GM12874 (cell line): ENCODE measurements around the gene C12orf57.

Source experiments
- TF ChIP-seq, protein P1 (sequence below): IDR thresholded peaks from 2 replicates; pipeline ENCODE4 v1.5.1; 2011; ENCODE audit warnings: low read depth, mild to moderate bottlenecking, control low read depth, low read length, moderate library complexity; ENCODE audit not compliant: insufficient read depth

C12orf57 gene

DNA sequence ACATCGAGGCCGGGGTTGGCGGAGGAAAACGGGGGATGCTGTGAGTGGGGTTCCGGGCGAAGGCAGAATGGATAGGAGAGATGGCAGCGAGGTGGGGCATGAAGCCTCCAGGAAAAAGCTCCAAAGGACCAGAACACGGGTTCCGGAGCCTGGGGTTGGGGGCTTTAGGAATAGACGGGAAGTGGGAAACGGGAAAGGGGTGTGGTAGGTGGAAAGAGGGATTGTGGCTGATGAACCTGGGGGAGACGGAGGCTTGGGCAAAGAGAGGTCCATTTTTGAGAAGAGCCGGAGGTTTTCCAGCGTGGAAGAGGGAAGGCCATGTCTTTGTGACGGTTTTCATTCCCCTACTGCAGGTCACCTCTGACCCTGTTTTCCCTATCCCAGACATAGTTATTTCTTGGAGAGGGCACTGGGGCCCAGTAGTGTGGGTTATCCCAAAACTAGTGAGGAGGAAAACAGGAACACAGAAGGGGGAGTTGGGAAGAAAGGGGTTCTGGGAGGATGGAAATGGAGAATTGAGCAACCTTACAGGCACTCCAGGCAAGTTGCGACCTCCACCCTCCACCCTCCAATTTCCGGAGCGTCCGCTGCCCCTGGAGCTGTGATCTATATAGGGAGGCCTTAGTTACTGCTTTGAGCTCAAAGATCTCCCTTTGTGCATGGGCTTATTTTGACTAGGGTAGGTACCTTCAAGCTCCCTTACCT, 15.0 kb upstream of the C12orf57 start:
- TF ChIP-seq, protein P1, sequence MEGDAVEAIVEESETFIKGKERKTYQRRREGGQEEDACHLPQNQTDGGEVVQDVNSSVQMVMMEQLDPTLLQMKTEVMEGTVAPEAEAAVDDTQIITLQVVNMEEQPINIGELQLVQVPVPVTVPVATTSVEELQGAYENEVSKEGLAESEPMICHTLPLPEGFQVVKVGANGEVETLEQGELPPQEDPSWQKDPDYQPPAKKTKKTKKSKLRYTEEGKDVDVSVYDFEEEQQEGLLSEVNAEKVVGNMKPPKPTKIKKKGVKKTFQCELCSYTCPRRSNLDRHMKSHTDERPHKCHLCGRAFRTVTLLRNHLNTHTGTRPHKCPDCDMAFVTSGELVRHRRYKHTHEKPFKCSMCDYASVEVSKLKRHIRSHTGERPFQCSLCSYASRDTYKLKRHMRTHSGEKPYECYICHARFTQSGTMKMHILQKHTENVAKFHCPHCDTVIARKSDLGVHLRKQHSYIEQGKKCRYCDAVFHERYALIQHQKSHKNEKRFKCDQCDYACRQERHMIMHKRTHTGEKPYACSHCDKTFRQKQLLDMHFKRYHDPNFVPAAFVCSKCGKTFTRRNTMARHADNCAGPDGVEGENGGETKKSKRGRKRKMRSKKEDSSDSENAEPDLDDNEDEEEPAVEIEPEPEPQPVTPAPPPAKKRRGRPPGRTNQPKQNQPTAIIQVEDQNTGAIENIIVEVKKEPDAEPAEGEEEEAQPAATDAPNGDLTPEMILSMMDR: no peak

DNA sequence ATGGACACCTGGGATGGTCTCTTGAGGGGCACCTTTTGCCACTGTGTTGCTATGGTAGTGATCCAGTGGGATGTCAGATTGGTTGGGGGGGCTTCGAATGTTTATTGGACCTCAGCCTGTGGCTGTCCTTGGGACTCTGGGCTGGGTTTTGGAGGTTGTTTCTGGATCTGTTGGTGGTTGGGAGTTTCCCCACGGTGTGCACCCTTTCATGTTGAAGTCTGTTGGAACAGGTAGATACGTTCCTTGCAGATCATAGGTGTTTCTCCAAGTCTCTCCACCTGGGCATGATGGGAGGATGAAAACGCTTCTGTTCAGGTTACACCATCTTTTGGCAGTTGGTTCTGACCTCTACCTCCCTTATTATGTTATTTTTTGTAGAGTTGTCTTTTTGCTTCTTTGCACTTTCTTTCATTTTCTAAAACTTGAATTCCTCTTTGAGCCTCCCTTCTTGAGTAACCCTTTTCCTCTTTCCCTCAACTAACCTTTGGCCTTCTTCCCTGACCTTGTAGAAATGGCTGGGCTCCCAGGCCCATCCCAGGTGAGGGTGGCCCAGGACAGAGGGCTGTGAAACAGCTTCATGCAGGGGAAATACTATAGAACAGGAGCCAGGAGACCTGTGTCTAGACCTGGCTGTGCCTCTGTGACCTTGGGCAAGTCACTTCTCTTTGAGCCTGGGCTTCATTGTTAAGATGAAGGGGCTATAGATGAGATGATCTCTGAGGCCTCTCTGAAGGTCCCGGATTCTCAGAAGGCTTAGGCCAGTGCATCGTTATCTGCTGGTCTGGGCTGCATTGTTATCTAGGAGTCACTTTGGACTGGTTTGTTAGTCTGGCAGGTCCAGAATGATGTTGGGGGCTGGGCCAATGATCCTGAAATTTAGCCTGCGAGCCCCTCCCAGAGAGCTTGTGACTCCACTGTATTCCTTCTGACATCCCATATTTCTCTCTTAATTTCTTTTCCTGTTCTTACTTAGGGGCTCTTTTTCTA, 14.1 kb upstream of the C12orf57 start:
- TF ChIP-seq, protein P1: no peak

DNA sequence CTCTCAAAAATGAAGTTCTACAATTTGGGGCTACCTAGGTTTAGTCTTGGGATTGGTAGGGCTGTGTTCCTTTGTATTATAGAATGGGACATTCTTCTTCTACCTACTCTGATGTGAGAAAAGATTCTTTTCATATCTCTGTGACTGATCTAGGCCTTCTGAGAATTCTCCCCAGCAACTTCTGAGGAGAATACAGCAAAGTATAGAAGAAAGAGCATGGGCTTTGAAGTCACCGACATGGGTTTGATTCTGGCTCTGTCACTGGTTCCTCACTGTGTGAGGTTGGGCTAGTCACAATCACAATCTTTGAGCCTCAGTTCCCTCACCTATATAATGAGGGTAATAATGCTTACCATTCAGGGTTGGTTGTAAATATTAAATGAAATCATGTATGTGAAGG, 11.1 kb upstream of the C12orf57 start:
- TF ChIP-seq, protein P1: no peak

DNA sequence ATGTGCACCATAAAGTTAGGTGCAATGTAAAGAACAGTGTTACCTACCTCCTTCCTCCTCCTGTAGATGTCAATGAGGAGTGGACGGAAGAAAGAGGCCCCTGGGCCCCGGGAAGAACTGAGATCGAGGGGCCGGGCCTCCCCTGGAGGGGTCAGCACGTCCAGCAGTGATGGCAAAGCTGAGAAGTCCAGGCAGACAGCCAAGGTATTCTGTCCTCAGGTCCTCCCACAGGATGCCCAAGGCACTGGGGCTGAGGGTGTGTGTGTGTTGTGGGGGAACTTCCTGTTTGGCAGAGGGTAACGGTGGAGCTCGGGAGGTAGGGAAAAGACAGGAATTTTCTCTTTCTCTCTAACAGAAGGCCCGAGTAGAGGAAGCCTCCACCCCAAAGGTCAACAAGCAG, 9.7 kb upstream of the C12orf57 start:
- TF ChIP-seq, protein P1: no peak

DNA sequence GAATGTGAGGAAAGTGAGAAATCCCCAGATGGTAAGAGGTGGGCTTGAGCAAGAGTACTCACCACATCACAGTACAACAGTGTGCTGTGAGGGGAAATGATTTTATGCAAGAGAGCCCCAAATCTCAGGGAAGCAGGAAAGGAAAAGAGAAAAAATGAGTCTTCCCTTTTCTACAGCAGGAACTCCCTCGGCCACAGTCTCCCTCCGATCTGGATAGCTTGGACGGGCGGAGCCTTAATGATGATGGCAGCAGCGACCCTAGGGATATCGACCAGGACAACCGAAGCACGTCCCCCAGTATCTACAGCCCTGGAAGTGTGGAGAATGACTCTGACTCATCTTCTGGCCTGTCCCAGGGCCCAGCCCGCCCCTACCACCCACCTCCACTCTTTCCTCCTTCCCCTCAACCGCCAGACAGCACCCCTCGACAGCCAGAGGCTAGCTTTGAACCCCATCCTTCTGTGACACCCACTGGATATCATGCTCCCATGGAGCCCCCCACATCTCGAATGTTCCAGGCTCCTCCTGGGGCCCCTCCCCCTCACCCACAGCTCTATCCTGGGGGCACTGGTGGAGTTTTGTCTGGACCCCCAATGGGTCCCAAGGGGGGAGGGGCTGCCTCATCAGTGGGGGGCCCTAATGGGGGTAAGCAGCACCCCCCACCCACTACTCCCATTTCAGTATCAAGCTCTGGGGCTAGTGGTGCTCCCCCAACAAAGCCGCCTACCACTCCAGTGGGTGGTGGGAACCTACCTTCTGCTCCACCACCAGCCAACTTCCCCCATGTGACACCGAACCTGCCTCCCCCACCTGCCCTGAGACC, 8.2 kb upstream of the C12orf57 start:
- TF ChIP-seq, protein P1: no peak

DNA sequence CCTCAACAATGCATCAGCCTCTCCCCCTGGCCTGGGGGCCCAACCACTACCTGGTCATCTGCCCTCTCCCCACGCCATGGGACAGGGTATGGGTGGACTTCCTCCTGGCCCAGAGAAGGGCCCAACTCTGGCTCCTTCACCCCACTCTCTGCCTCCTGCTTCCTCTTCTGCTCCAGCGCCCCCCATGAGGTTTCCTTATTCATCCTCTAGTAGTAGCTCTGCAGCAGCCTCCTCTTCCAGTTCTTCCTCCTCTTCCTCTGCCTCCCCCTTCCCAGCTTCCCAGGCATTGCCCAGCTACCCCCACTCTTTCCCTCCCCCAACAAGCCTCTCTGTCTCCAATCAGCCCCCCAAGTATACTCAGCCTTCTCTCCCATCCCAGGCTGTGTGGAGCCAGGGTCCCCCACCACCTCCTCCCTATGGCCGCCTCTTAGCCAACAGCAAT, 7.6 kb upstream of the C12orf57 start:
- TF ChIP-seq, protein P1: no peak
